ENCODE results near the gene PPP1R27. TPM values are rescaled to one million over a fixed set of nuclear protein-coding genes. Genes with fewer than 3 reads are reported as not detected.

Gene PPP1R27
- total RNA-seq, 2 donors from 2014 or later, result not detected

GRCh38 chr17:81810892-81811704 lies 23.8 kb downstream of the PPP1R27 start:
- H3K9me3 Mint-ChIP-seq, result no peaks in the 10 kb centered on the region
- no peak overlapping the region for H3K27ac Mint-ChIP-seq
- ATAC-seq (replicated peaks), result no peak
- H3K36me3 Mint-ChIP-seq (ENCODE audit: low read depth), result no peaks in the 10 kb centered on the region
- no peak overlapping the region for H3K4me3 Mint-ChIP-seq
- H3K27me3 Mint-ChIP-seq, result peaks cover 13% of the 10 kb centered on the region
- no peaks in the 10 kb centered on the region for H3K4me1 Mint-ChIP-seq

- H3K27ac Mint-ChIP-seq, result no peak overlapping the region
- H3K4me1 Mint-ChIP-seq, result no peaks in the 10 kb centered on the region
- H3K9me3 Mint-ChIP-seq, result no peaks in the 10 kb centered on the region
- no peaks in the 10 kb centered on the region for H3K36me3 Mint-ChIP-seq (ENCODE audit: low read depth)
- no peak overlapping the region for H3K4me3 Mint-ChIP-seq
- peaks cover 13% of the 10 kb centered on the region for H3K27me3 Mint-ChIP-seq
- ATAC-seq (replicated peaks), result no peak
Observed at GRCh38 chr17:81810476-81810875, 24.4 kb downstream of the PPP1R27 start.

- H3K27ac Mint-ChIP-seq, result no peak overlapping the region
- no peaks in the 10 kb centered on the region for H3K9me3 Mint-ChIP-seq
- no peaks in the 10 kb centered on the region for H3K36me3 Mint-ChIP-seq (ENCODE audit: low read depth)
- H3K27me3 Mint-ChIP-seq, result peaks cover 13% of the 10 kb centered on the region
- no peaks in the 10 kb centered on the region for H3K4me1 Mint-ChIP-seq
- no peak overlapping the region for H3K4me3 Mint-ChIP-seq
- no peak for ATAC-seq (replicated peaks)
Observed at GRCh38 chr17:81809556-81809998, 25.3 kb downstream of the PPP1R27 start.

GRCh38 chr17:81808778-81809555 lies 25.9 kb downstream of the PPP1R27 start:
- ATAC-seq (replicated peaks), result peak; percentile 23
- no peaks in the 10 kb centered on the region for H3K4me1 Mint-ChIP-seq
- H3K27me3 Mint-ChIP-seq, result peaks cover 13% of the 10 kb centered on the region
- H3K9me3 Mint-ChIP-seq, result no peaks in the 10 kb centered on the region
- H3K27ac Mint-ChIP-seq, result no peak overlapping the region
- no peaks in the 10 kb centered on the region for H3K36me3 Mint-ChIP-seq (ENCODE audit: low read depth)
- no peak overlapping the region for H3K4me3 Mint-ChIP-seq

GRCh38 chr17:81807839-81808238 lies 27.0 kb downstream of the PPP1R27 start:
- ATAC-seq (replicated peaks), result no peak
- Mint-ChIP-seq H3K36me3 (ENCODE audit: low read depth) (no peaks in the 10 kb centered on the region), H3K9me3 (no peaks in the 10 kb centered on the region), H3K4me3 (no peak overlapping the region), H3K27me3 (peaks cover 17% of the 10 kb centered on the region), H3K4me1 (no peaks in the 10 kb centered on the region), H3K27ac (no peak overlapping the region)

- H3K27me3 Mint-ChIP-seq, result peaks cover 23% of the 10 kb centered on the region
- ATAC-seq (replicated peaks), result peak; percentile 15
- H3K27ac Mint-ChIP-seq, result no peak overlapping the region
- H3K36me3 Mint-ChIP-seq (ENCODE audit: low read depth), result no peaks in the 10 kb centered on the region
- H3K4me3 Mint-ChIP-seq, result no peak overlapping the region
- no peaks in the 10 kb centered on the region for H3K4me1 Mint-ChIP-seq
- no peaks in the 10 kb centered on the region for H3K9me3 Mint-ChIP-seq
Observed at GRCh38 chr17:81807210-81807719, 27.6 kb downstream of the PPP1R27 start.

- no peak overlapping the region for H3K4me3 Mint-ChIP-seq
- no peaks in the 10 kb centered on the region for H3K36me3 Mint-ChIP-seq (ENCODE audit: low read depth)
- H3K9me3 Mint-ChIP-seq, result no peaks in the 10 kb centered on the region
- peaks cover 28% of the 10 kb centered on the region for H3K27me3 Mint-ChIP-seq
- no peak for ATAC-seq (replicated peaks)
- no peak overlapping the region for H3K27ac Mint-ChIP-seq
- H3K4me1 Mint-ChIP-seq, result no peaks in the 10 kb centered on the region
Observed at GRCh38 chr17:81806461-81807209, 28.2 kb downstream of the PPP1R27 start.

- Mint-ChIP-seq H3K4me3 (no peak overlapping the region), H3K36me3 (ENCODE audit: low read depth) (no peaks in the 10 kb centered on the region), H3K9me3 (no peaks in the 10 kb centered on the region), H3K27ac (no peak overlapping the region), H3K4me1 (no peaks in the 10 kb centered on the region), H3K27me3 (peaks cover 28% of the 10 kb centered on the region)
- ATAC-seq (replicated peaks), result no peak
Observed at GRCh38 chr17:81805707-81806460, 29.0 kb downstream of the PPP1R27 start.

- H3K9me3 Mint-ChIP-seq, result no peaks in the 10 kb centered on the region
Observed at GRCh38 chr17:81804559-81805399, 30.1 kb downstream of the PPP1R27 start.

GRCh38 chr17:81803728-81804558 lies 30.9 kb downstream of the PPP1R27 start, which contains the start of gene GCGR:
TSS of gene GCGR (plus strand) at chr17:81804150. CDS start at chr17:81809019, 4,869 bp downstream.
- Mint-ChIP-seq H3K27ac (no peak within 1 kb of the TSS), H3K4me3 (no peak within 1 kb of the TSS), H3K27me3 (peaks cover 19% of the 10 kb centered on the region), H3K4me1 (no peaks in the 10 kb centered on the region), H3K9me3 (no peaks in the 10 kb centered on the region), H3K36me3 (ENCODE audit: low read depth) (no peaks in the 10 kb centered on the region)
- no peak for ATAC-seq (replicated peaks)

More at GRCh38 chr17:81804559-81805399, 30.1 kb downstream of the PPP1R27 start:
- Mint-ChIP-seq H3K27ac (no peak overlapping the region), H3K4me3 (no peak overlapping the region), H3K27me3 (peaks cover 27% of the 10 kb centered on the region), H3K4me1 (no peaks in the 10 kb centered on the region), H3K36me3 (ENCODE audit: low read depth) (no peaks in the 10 kb centered on the region)
- no peak for ATAC-seq (replicated peaks)

GRCh38 chr17:81802856-81803643 lies 31.8 kb downstream of the PPP1R27 start:
- no peak overlapping the region for H3K4me3 Mint-ChIP-seq
- H3K27ac Mint-ChIP-seq, result no peak overlapping the region
- no peaks in the 10 kb centered on the region for H3K4me1 Mint-ChIP-seq
- no peaks in the 10 kb centered on the region for H3K9me3 Mint-ChIP-seq
- peaks cover 18% of the 10 kb centered on the region for H3K27me3 Mint-ChIP-seq
- H3K36me3 Mint-ChIP-seq (ENCODE audit: low read depth), result no peaks in the 10 kb centered on the region
- ATAC-seq (replicated peaks), result no peak
